SK-N-SH treated with all-trans-retinoic acid at 6 μM for 48 hours (cell line): ENCODE results near the gene OPN4.

ENCODE experiments used
- POU6F1 ChIP-seq: fragments of 250-450 bp; sonication (Bioruptor Pico); IDR thresholded peaks from 2 replicates; pipeline ENCODE4 v1.8.0; 2021; ENCODE audit warnings: low read depth, mild to moderate bottlenecking, moderate library complexity, borderline replicate concordance
- ZNF8 ChIP-seq: fragments of 450-650 bp; formaldehyde crosslinking; IDR thresholded peaks from 2 replicates; pipeline ENCODE4 v1.5.0; 2020; ENCODE audit warnings: mild to moderate bottlenecking, moderate library complexity
- TF ChIP-seq, protein P1 (sequence below): fragments of 250-450 bp; sonication (Bioruptor Pico); IDR thresholded peaks from 2 replicates; pipeline ENCODE4 v1.8.0; 2020; ENCODE audit warnings: mild to moderate bottlenecking, moderate library complexity, borderline replicate concordance

- TF ChIP-seq ZNF8 (CRISPR knock-in tag) (no peak), POU6F1 (CRISPR knock-in tag) (no peak)
- TF ChIP-seq, protein P1, sequence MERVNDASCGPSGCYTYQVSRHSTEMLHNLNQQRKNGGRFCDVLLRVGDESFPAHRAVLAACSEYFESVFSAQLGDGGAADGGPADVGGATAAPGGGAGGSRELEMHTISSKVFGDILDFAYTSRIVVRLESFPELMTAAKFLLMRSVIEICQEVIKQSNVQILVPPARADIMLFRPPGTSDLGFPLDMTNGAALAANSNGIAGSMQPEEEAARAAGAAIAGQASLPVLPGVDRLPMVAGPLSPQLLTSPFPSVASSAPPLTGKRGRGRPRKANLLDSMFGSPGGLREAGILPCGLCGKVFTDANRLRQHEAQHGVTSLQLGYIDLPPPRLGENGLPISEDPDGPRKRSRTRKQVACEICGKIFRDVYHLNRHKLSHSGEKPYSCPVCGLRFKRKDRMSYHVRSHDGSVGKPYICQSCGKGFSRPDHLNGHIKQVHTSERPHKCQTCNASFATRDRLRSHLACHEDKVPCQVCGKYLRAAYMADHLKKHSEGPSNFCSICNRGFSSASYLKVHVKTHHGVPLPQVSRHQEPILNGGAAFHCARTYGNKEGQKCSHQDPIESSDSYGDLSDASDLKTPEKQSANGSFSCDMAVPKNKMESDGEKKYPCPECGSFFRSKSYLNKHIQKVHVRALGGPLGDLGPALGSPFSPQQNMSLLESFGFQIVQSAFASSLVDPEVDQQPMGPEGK (CRISPR knock-in tag) = no peak
Observed at GRCh38 chr10:86646933-86647332, 7.4 kb upstream of the OPN4 start.
